Amniotic epithelial cell (primary cell): ENCODE data around the gene COL2A1.

Source experiments
- DNase-seq: peaks from one replicate; pipeline ENCODE4 v3.0.0-alpha.2; 2010; ENCODE audit warnings: low read depth

COL2A1 gene

GRCh38 chr12:47989666-47990065, 14.6 kb downstream of the COL2A1 start:
- DNase-seq: no peak

GRCh38 chr12:47989023-47989417, 15.3 kb downstream of the COL2A1 start:
- DNase-seq: no peak

GRCh38 chr12:47988073-47989022, 15.9 kb downstream of the COL2A1 start:
- DNase-seq: no peak

GRCh38 chr12:47987411-47988072, 16.7 kb downstream of the COL2A1 start:
- no peak for DNase-seq

GRCh38 chr12:47986832-47987231, 17.4 kb downstream of the COL2A1 start:
- no peak for DNase-seq

- DNase-seq: no peak
These were observed 18.0 kb downstream of the COL2A1 start for GRCh38 chr12:47986291-47986660.

- DNase-seq: no peak
These were observed 18.5 kb downstream of the COL2A1 start for GRCh38 chr12:47985596-47986290.

- DNase-seq: no peak
These were observed 19.9 kb downstream of the COL2A1 start for GRCh38 chr12:47984331-47984801.

- no peak for DNase-seq
These were observed 20.6 kb downstream of the COL2A1 start for GRCh38 chr12:47983541-47984115.

- DNase-seq: no peak
These were observed 21.5 kb downstream of the COL2A1 start for GRCh38 chr12:47982770-47983169.

- DNase-seq: no peak
These were observed 22.0 kb downstream of the COL2A1 start for GRCh38 chr12:47982311-47982710.

- DNase-seq: no peak
These were observed 22.6 kb downstream of the COL2A1 start for GRCh38 chr12:47981496-47982260.

- DNase-seq: no peak
These were observed 23.3 kb downstream of the COL2A1 start for GRCh38 chr12:47980779-47981495.

- no peak for DNase-seq
These were observed 24.1 kb downstream of the COL2A1 start for GRCh38 chr12:47980197-47980596.

GRCh38 chr12:47979686-47980085, 24.6 kb downstream of the COL2A1 start:
- no peak for DNase-seq

- DNase-seq: no peak
These were observed 25.1 kb downstream of the COL2A1 start for GRCh38 chr12:47979166-47979565.

GRCh38 chr12:47978598-47978873, 25.7 kb downstream of the COL2A1 start:
- no peak for DNase-seq

GRCh38 chr12:47977772-47978597, 26.3 kb downstream of the COL2A1 start:
- DNase-seq: no peak

- DNase-seq: no peak
These were observed 27.1 kb downstream of the COL2A1 start for GRCh38 chr12:47977046-47977771.
